Mesothelial cell of epicardium (in vitro differentiated cells): ENCODE measurements around the gene CNKSR2. TPM values are rescaled to one million over a fixed set of nuclear protein-coding genes. Genes with fewer than 3 reads are reported as not detected.

Experiments used
- DNase-seq, 2 experiments: peaks; one replicate each; pipeline ENCODE4 v3.0.0; 2021; ENCODE audit warnings: low spot score in 2 of 2; ENCODE audit not compliant: unreplicated experiment in 2 of 2
- H3K27ac Mint-ChIP-seq: 2 replicates; pipeline ENCODE4 v1.8.0; 2021; ENCODE audit warnings: mixed read lengths
- H3K27me3 Mint-ChIP-seq: 2 replicates; pipeline ENCODE4 v1.8.0; 2021; ENCODE audit warnings: low read depth, mixed read lengths
- H3K36me3 Mint-ChIP-seq: 2 replicates; pipeline ENCODE4 v1.8.0; 2021; ENCODE audit warnings: mixed read lengths
- H3K4me1 Mint-ChIP-seq: 2 replicates; pipeline ENCODE4 v1.8.0; 2021; ENCODE audit warnings: mixed read lengths
- H3K4me3 Mint-ChIP-seq: 2 replicates; pipeline ENCODE4 v1.8.0; 2021; ENCODE audit warnings: mild to moderate bottlenecking, moderate library complexity, mixed read lengths
- H3K9me3 Mint-ChIP-seq: 2 replicates; pipeline ENCODE4 v1.8.0; 2021; ENCODE audit warnings: mixed read lengths
- total RNA-seq: library from RNA; stranded (reverse); gene quantifications from 3 replicates; pipeline ENCODE4 v1.2.1, GENCODE V29; 2021
- TF ChIP-seq, protein P1 (sequence below): fragments of 200-600 bp; sonication (generic); IDR thresholded peaks from one replicate; pipeline ENCODE4 v1.5.0; 2021; ENCODE audit warnings: antibody characterized with exemption; ENCODE audit not compliant: unreplicated experiment

CNKSR2 gene
- total RNA-seq, 1 donor from 2014 or later: 9.1 TPM

GRCh38 chrX:21666679-21667078 is 292.5 kb downstream of the CNKSR2 start:
- Mint-ChIP-seq H3K27ac (no peak overlapping the region), H3K4me3 (no peak overlapping the region), H3K9me3 (peaks cover 8% of the 10 kb centered on the region), H3K36me3 (no peaks in the 10 kb centered on the region), H3K27me3 (peaks cover 3% of the 10 kb centered on the region), H3K4me1 (no peaks in the 10 kb centered on the region)
- TF ChIP-seq, protein P1, sequence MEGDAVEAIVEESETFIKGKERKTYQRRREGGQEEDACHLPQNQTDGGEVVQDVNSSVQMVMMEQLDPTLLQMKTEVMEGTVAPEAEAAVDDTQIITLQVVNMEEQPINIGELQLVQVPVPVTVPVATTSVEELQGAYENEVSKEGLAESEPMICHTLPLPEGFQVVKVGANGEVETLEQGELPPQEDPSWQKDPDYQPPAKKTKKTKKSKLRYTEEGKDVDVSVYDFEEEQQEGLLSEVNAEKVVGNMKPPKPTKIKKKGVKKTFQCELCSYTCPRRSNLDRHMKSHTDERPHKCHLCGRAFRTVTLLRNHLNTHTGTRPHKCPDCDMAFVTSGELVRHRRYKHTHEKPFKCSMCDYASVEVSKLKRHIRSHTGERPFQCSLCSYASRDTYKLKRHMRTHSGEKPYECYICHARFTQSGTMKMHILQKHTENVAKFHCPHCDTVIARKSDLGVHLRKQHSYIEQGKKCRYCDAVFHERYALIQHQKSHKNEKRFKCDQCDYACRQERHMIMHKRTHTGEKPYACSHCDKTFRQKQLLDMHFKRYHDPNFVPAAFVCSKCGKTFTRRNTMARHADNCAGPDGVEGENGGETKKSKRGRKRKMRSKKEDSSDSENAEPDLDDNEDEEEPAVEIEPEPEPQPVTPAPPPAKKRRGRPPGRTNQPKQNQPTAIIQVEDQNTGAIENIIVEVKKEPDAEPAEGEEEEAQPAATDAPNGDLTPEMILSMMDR: no peak
- no peak for DNase-seq

- Mint-ChIP-seq H3K27me3 (peaks cover 2% of the 10 kb centered on the region), H3K36me3 (no peaks in the 10 kb centered on the region), H3K4me3 (no peak overlapping the region), H3K4me1 (peaks cover 21% of the 10 kb centered on the region), H3K27ac (no peak overlapping the region), H3K9me3 (peaks cover 10% of the 10 kb centered on the region)
- TF ChIP-seq, protein P1: no peak
- no peak for DNase-seq
These were observed 300.4 kb downstream of the CNKSR2 start for GRCh38 chrX:21674430-21675186.

DNA sequence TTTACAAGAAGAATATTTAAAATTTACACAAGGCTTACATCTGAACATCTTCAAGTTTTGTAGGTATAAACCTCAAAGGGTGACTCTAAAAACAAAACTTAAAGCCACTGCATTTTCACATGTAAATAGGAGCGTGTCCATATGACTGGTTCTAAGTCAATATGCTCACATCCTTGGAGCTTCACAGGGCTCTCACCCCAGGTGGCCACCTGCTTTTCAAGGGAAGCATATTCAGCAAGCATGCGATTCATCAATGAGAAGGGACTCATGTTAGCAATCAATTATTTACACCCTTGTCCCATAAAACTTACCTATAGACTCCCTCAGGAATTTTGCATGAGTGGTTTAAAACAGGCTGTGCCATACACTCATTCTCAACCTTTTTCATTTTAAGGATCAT is 301.7 kb downstream of the CNKSR2 start:
- Mint-ChIP-seq H3K4me3 (no peak overlapping the region), H3K27ac (no peak overlapping the region), H3K27me3 (peaks cover 4% of the 10 kb centered on the region), H3K4me1 (peaks cover 21% of the 10 kb centered on the region), H3K36me3 (no peaks in the 10 kb centered on the region), H3K9me3 (peaks cover 10% of the 10 kb centered on the region)
- TF ChIP-seq, protein P1: no peak
- DNase-seq: no peak

DNA sequence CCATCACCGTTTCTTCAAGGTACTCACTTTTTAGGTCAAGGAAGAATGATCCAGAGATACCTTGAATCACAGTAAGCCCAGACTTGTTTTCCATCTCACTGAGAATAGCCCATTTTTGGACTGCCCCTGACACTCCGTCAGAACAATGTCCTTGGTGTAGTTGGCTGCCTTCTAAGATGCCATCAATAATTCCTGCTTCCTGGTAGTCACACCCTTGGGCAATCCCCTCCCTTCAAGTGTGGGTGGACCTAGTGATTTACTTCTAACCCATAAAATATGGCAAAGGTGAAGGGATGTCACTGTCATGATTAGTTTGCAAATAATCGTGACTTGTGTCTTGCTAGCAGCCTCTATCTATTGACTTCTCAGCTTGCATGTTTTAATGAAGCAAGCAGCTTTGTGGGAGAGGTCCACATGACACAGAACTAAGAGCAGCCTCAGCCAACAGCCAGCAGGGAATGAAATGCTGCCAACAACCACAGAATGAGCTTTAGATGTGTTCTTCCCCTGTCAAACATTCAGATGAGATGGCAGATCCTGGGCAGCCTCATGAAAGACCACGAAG is 303.9 kb downstream of the CNKSR2 start:
- Mint-ChIP-seq H3K36me3 (no peaks in the 10 kb centered on the region), H3K9me3 (peaks cover 5% of the 10 kb centered on the region), H3K27ac (no peak overlapping the region), H3K4me3 (no peak overlapping the region), H3K4me1 (peaks cover 21% of the 10 kb centered on the region), H3K27me3 (peaks cover 4% of the 10 kb centered on the region)
- TF ChIP-seq, protein P1: no peak
- DNase-seq: no peak

DNA sequence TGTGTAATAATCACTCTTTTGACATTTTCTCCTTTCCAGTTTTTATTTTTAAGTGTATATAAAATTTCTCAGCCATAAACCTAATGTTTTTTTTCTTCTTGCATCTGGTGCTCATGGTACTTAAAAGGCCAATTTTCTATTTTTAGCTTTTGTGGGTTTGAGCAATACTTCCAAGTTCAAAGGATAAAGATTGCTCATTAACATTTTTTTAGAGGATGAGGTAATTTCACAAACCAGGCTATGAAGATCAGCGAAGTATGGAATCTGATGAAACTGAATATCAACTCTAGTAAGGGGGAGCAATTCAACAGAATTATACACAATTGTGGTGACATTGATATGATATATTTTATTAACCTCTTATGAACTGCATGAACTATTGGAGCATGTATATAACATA is 309.7 kb downstream of the CNKSR2 start:
- H3K27ac Mint-ChIP-seq: peak overlapping the region; percentile 13
- peaks cover 8% of the 10 kb centered on the region for H3K4me1 Mint-ChIP-seq
- no peak overlapping the region for H3K4me3 Mint-ChIP-seq
- no peak for DNase-seq
- peaks cover 6% of the 10 kb centered on the region for H3K9me3 Mint-ChIP-seq
- no peaks in the 10 kb centered on the region for H3K36me3 Mint-ChIP-seq
- H3K27me3 Mint-ChIP-seq: peaks cover 3% of the 10 kb centered on the region
- TF ChIP-seq, protein P1: no peak
